ENCODE results near the gene RPS6KA3.
A peak's percentile ranks its signal among the peaks of the same experiment; 100 is the strongest.

Gene RPS6KA3
- total RNA-seq, result 217 to 443 (median 279) reads per million in 9 experiments

DNA sequence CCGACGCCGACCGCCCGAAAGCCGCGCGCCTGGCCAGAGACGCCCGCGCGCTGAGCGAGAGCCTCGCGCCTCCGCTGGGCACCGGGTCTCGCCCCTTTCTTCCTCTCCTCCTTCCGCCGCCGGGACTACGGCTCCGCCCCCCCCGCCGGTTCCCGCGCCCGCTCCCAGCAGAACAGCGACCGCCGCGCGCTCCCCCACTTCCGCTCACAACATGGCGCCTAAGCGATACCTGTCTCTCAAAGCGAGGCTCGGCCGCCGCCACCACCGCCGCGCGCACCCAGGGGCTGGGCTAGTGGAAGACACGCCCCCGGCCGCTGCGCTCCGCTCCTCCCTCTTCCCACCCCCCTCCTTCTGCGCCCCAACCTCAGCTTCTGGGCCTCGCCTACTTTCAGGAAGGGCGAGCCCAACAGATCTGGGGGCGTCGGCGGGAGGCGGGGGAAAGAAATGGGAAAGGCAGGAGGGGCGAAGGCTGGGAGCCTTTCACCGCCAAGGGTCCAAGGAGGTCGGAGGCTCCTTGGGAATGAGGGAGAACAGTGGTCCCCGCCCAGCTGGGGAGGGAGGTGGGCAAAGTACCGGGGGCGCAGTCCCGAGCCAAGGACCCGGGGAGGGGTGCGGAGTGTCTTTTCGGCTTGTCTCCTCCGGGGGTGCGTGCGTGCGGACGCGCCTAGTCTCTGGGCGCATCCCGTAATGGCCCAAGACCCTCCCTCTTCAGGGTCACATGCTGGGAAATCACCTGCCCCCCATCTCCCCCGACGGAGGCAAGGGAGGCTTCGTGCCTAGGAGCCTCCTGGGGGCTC is at the start of gene RPS6KA3:
RPS6KA3 (minus strand) TSS at position 100 of the 797 bp plus-strand sequence. CDS start 277 bp downstream, outside the sequence.
- DNase-seq (peak; percentile 79 to 84 (median 82)), ATAC-seq (replicated peaks) (peak; percentile 76)
- H3K4me1 Mint-ChIP-seq (ENCODE audit: low read depth in 2 of 2), result peaks cover 4 to 12% of the 10 kb centered on the region in 2 donors
- H3K27ac Mint-ChIP-seq, result peak within 1 kb of the TSS; percentile 95
- H3K4me3 Mint-ChIP-seq, result peak within 1 kb of the TSS; percentile 92 to 96
- peaks cover 27% of the 10 kb centered on the region for H3K36me3 Mint-ChIP-seq (ENCODE audit: insufficient read depth)
- no peaks in the 10 kb centered on the region for H3K9me3 Mint-ChIP-seq
- no peaks in the 10 kb centered on the region for H3K27me3 Mint-ChIP-seq

- no peak for DNase-seq
- Mint-ChIP-seq H3K9me3 (no peaks in the 10 kb centered on the region), H3K36me3 (ENCODE audit: insufficient read depth) (peaks cover 2% of the 10 kb centered on the region), H3K27me3 (no peaks in the 10 kb centered on the region), H3K4me3 (no peak overlapping the region), H3K27ac (peak overlapping the region; percentile 3 to 4), H3K4me1 (ENCODE audit: low read depth in 2 of 2) (peaks cover 0 to 5% of the 10 kb centered on the region in 2 donors)
- ATAC-seq (replicated peaks), result no peak
Observed at GRCh38 chrX:20315140-20315539, 48.4 kb upstream of the RPS6KA3 start.

DNA sequence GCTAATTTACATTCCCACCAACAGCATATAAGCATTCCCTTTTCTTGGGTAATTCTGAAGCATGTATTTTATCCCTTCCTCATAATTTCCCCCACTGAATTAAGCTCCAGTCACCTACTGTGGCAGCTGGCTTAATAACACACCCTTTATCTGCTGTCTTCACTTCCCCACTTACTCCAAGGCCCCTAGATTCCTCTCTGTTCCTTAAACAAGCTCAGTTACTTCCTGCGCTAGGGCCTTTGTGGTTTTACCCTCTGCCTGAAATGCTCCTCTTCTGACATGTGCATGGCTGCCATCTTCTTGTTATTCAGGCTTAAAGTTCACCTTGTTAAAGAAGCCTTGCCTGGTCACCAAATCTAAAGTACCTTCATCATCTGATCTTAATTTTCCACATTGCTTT is 47.2 kb upstream of the RPS6KA3 start:
- H3K4me1 Mint-ChIP-seq (ENCODE audit: low read depth in 2 of 2), result peaks cover 0 to 5% of the 10 kb centered on the region in 2 donors
- no peaks in the 10 kb centered on the region for H3K9me3 Mint-ChIP-seq
- ATAC-seq (replicated peaks) (no peak), DNase-seq (no peak)
- H3K27me3 Mint-ChIP-seq, result no peaks in the 10 kb centered on the region
- no peak overlapping the region for H3K27ac Mint-ChIP-seq
- H3K4me3 Mint-ChIP-seq, result no peak overlapping the region
- H3K36me3 Mint-ChIP-seq (ENCODE audit: insufficient read depth), result peaks cover 2% of the 10 kb centered on the region

- Mint-ChIP-seq H3K27ac (no peak overlapping the region), H3K4me1 (ENCODE audit: low read depth in 2 of 2) (peaks cover 0 to 5% of the 10 kb centered on the region in 2 donors)
- DNase-seq, result no peak
Observed at GRCh38 chrX:20312018-20312417, 45.3 kb upstream of the RPS6KA3 start.

GRCh38 chrX:20311505-20311904 is 44.8 kb upstream of the RPS6KA3 start:
- Mint-ChIP-seq H3K27me3 (no peaks in the 10 kb centered on the region), H3K9me3 (no peaks in the 10 kb centered on the region), H3K4me3 (no peak overlapping the region), H3K4me1 (ENCODE audit: low read depth in 2 of 2) (peaks cover 0 to 5% of the 10 kb centered on the region in 2 donors), H3K36me3 (ENCODE audit: insufficient read depth) (peaks cover 2% of the 10 kb centered on the region), H3K27ac (no peak overlapping the region)
- no peak for ATAC-seq (replicated peaks)
- no peak for DNase-seq

More at GRCh38 chrX:20312018-20312417, 45.3 kb upstream of the RPS6KA3 start:
- no peak for ATAC-seq (replicated peaks)
- Mint-ChIP-seq H3K4me3 (no peak overlapping the region), H3K27me3 (no peaks in the 10 kb centered on the region), H3K36me3 (ENCODE audit: insufficient read depth) (peaks cover 2% of the 10 kb centered on the region), H3K9me3 (no peaks in the 10 kb centered on the region)

DNA sequence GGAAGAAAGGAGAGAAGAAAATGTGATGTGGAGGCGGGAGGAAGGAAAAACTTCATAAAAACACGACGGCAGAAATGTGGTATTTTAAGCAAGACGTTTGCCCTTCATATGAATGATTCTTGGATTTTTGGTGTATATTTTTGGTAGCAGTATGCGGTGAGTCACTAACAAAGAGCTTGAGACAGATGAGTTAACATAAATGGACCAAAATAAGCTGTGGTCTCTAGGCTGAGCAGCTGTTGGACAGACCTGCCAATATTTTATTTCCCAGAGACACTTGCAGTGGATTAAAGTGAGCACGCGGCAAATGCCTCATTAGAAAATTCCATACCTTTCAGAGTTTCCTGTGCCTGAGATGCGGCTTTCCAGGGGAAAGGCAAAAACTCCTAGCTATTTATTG is 43.1 kb upstream of the RPS6KA3 start:
- no peaks in the 10 kb centered on the region for H3K9me3 Mint-ChIP-seq
- peaks cover 0 to 3% of the 10 kb centered on the region in 2 donors for H3K4me1 Mint-ChIP-seq (ENCODE audit: low read depth in 2 of 2)
- no peaks in the 10 kb centered on the region for H3K27me3 Mint-ChIP-seq
- no peak for ATAC-seq (replicated peaks)
- H3K4me3 Mint-ChIP-seq, result no peak overlapping the region
- no peaks in the 10 kb centered on the region for H3K36me3 Mint-ChIP-seq (ENCODE audit: insufficient read depth)
- H3K27ac Mint-ChIP-seq, result no peak overlapping the region
- no peak for DNase-seq

GRCh38 chrX:20306668-20307067 is 40.0 kb upstream of the RPS6KA3 start:
- ATAC-seq (replicated peaks) (no peak), DNase-seq (no peak)
- no peaks in the 10 kb centered on the region for H3K4me1 Mint-ChIP-seq (ENCODE audit: low read depth in 2 of 2)
- H3K27me3 Mint-ChIP-seq, result no peaks in the 10 kb centered on the region
- no peak overlapping the region for H3K27ac Mint-ChIP-seq
- H3K36me3 Mint-ChIP-seq (ENCODE audit: insufficient read depth), result no peaks in the 10 kb centered on the region
- H3K4me3 Mint-ChIP-seq, result no peak overlapping the region
- H3K9me3 Mint-ChIP-seq, result no peaks in the 10 kb centered on the region

DNA sequence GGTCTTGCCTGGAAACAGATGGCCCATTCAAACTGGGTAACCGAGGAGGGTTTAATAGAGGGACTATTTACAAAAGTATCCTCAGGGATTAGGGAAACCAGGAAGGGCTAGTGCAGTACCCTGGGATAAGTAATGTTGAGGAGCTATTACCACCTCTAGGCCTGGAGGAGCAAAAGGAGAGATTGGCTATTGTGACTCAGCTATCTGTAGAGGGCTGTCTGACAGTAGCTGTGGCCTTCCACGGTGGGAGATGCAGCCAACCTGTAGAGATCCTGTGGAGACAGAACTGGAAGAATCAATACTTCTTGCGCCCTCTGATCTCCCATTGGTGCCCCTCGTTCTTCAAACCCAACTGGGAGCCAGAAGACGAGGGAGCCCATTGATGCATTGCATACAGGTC is 34.1 kb upstream of the RPS6KA3 start:
- no peak for ATAC-seq (replicated peaks)
- peaks cover 1 to 7% of the 10 kb centered on the region in 2 donors for H3K4me1 Mint-ChIP-seq (ENCODE audit: low read depth in 2 of 2)
- H3K9me3 Mint-ChIP-seq, result no peaks in the 10 kb centered on the region
- peaks cover 3% of the 10 kb centered on the region for H3K36me3 Mint-ChIP-seq (ENCODE audit: insufficient read depth)
- no peak for DNase-seq
- no peak overlapping the region for H3K4me3 Mint-ChIP-seq
- no peak overlapping the region for H3K27ac Mint-ChIP-seq
- no peaks in the 10 kb centered on the region for H3K27me3 Mint-ChIP-seq

DNA sequence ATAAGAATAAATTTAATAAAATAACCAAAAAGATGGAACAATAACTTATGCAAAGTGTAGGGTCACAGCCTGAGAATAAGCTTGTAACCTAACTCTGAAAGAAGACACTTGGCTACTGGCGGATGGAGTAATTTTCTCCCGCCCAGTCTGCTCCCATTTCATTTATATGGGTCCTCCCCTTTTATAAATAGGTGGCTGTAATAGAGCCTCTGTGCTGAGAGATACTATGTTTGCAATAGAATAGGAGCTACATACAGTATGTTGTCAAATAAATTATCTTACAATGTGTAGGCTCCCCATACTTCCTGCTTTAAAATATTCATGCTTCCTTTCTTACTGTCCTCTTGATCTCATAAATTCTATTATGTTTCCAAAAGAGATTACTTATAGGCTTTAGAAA is 28.2 kb upstream of the RPS6KA3 start:
- no peak overlapping the region for H3K27ac Mint-ChIP-seq
- ATAC-seq (replicated peaks), result no peak
- H3K4me1 Mint-ChIP-seq (ENCODE audit: low read depth in 2 of 2), result peaks cover 1 to 7% of the 10 kb centered on the region in 2 donors
- no peaks in the 10 kb centered on the region for H3K9me3 Mint-ChIP-seq
- no peaks in the 10 kb centered on the region for H3K27me3 Mint-ChIP-seq
- no peak overlapping the region for H3K4me3 Mint-ChIP-seq
- H3K36me3 Mint-ChIP-seq (ENCODE audit: insufficient read depth), result peaks cover 3% of the 10 kb centered on the region
- DNase-seq, result no peak

- Mint-ChIP-seq H3K36me3 (ENCODE audit: insufficient read depth) (peaks cover 3% of the 10 kb centered on the region), H3K4me1 (ENCODE audit: low read depth in 2 of 2) (peaks cover 1 to 7% of the 10 kb centered on the region in 2 donors), H3K27me3 (no peaks in the 10 kb centered on the region), H3K27ac (no peak overlapping the region), H3K4me3 (no peak overlapping the region), H3K9me3 (no peaks in the 10 kb centered on the region)
- no peak for DNase-seq
- ATAC-seq (replicated peaks), result no peak
Observed at GRCh38 chrX:20294284-20294683, 27.6 kb upstream of the RPS6KA3 start.

GRCh38 chrX:20285511-20285910 is 18.8 kb upstream of the RPS6KA3 start:
- Mint-ChIP-seq H3K4me3 (no peak overlapping the region), H3K36me3 (ENCODE audit: insufficient read depth) (no peaks in the 10 kb centered on the region), H3K27me3 (no peaks in the 10 kb centered on the region), H3K27ac (no peak overlapping the region), H3K9me3 (peaks cover 0 to 3% of the 10 kb centered on the region in 2 donors), H3K4me1 (ENCODE audit: low read depth in 2 of 2) (peaks cover 0 to 3% of the 10 kb centered on the region in 2 donors)
- DNase-seq, result no peak
- ATAC-seq (replicated peaks), result no peak

- ATAC-seq (replicated peaks) (no peak), DNase-seq (no peak)
- Mint-ChIP-seq H3K36me3 (ENCODE audit: insufficient read depth) (no peaks in the 10 kb centered on the region), H3K4me3 (no peak overlapping the region), H3K27me3 (no peaks in the 10 kb centered on the region), H3K9me3 (peaks cover 0 to 3% of the 10 kb centered on the region in 2 donors), H3K4me1 (ENCODE audit: low read depth in 2 of 2) (peaks cover 0 to 3% of the 10 kb centered on the region in 2 donors), H3K27ac (no peak overlapping the region)
Observed at GRCh38 chrX:20284992-20285391, 18.3 kb upstream of the RPS6KA3 start.

DNA sequence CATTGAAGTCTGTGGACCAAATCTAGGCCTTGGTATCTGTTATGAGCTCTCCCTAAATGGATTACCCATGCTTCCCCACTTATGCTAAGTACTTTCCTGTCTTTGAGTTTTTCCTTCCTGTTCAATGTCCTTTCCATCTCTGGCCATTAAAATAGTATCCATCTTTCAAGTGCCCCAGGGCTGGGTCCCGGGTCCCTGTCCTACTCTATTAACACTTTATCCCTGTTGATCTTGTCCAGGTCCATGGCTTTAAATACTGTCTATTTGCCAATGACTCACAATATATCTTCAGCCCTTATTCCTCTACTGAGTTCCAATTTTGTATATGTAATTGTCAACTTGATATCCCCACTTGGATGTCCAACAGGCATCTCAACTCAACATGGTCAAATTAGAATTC is 17.7 kb upstream of the RPS6KA3 start:
- no peak overlapping the region for H3K4me3 Mint-ChIP-seq
- no peaks in the 10 kb centered on the region for H3K36me3 Mint-ChIP-seq (ENCODE audit: insufficient read depth)
- ATAC-seq (replicated peaks) (no peak), DNase-seq (no peak)
- H3K27me3 Mint-ChIP-seq, result no peaks in the 10 kb centered on the region
- H3K9me3 Mint-ChIP-seq, result peaks cover 0 to 3% of the 10 kb centered on the region in 2 donors
- H3K27ac Mint-ChIP-seq, result no peak overlapping the region
- peaks cover 0 to 3% of the 10 kb centered on the region in 2 donors for H3K4me1 Mint-ChIP-seq (ENCODE audit: low read depth in 2 of 2)

GRCh38 chrX:20280938-20281337 is 14.2 kb upstream of the RPS6KA3 start:
- peaks cover 0 to 4% of the 10 kb centered on the region in 2 donors for H3K27me3 Mint-ChIP-seq
- no peaks in the 10 kb centered on the region for H3K36me3 Mint-ChIP-seq (ENCODE audit: insufficient read depth)
- no peak overlapping the region for H3K27ac Mint-ChIP-seq
- H3K4me3 Mint-ChIP-seq, result no peak overlapping the region
- no peaks in the 10 kb centered on the region for H3K9me3 Mint-ChIP-seq
- DNase-seq (no peak), ATAC-seq (replicated peaks) (no peak)
- H3K4me1 Mint-ChIP-seq (ENCODE audit: low read depth in 2 of 2), result peaks cover 0 to 3% of the 10 kb centered on the region in 2 donors

Measured in effector memory CD8-positive, alpha-beta T cell (primary cell).